Activated naive CD8-positive, alpha-beta T cell treated with anti-CD3 and anti-CD28 coated beads, Interleukin-2, amount 50 U/mL, for 16 hours (primary cell): ENCODE results near the gene URAD.

Experiments
- DNase-seq: peaks from one replicate; pipeline ENCODE4 v3.0.0-alpha.2; 2020; ENCODE audit warnings: low read depth, low spot score

URAD gene

DNA sequence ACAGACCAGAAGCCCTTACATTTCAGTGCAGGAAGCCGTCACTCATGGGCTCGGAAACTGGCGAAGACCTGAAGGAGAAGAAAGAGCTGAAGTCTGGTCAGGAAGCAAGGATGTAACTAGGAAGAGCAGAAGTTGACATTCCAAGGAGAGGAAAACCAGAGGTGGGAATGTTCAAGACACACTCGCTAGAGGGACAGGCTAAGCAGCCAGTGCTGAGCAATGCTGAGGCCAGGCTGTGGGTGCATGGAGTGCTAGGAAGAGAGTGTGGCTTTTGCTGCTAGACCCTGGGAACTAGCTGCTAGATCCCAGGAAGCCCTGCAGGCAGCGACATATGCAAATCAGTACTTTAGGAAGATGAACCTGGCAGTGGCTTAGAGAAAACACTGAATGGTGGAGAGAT is 12.1 kb upstream of the URAD start:
- no peak for DNase-seq

DNA sequence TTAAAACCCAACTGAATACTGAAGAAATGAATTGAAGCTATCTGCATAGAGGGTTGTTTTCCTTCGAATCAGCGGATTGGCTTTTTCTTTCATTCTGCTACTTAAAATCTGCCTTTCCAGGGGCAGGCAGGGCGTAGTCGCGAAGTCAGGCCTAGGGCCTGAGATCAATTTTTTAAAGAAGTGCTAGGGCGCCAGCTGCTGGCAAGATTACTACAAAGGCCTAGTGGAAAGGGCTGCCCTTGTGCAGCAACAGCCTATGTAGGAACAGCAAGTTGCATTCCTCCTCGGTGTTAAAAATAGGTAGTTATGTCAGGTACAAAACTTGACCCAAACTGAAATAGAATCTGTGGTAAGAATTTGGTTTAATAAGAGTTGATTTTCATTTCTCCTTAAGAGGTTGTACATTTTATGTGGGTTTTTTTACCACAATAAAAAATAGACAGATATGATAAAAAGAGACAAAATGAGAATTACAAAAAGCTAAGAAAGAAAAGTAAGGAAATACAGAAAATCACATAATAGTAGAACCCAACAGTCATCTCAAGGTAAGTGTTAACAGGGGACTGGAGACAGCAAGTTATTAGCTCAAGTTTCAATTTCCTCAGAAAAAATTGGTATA is 9.5 kb upstream of the URAD start:
- no peak for DNase-seq

DNA sequence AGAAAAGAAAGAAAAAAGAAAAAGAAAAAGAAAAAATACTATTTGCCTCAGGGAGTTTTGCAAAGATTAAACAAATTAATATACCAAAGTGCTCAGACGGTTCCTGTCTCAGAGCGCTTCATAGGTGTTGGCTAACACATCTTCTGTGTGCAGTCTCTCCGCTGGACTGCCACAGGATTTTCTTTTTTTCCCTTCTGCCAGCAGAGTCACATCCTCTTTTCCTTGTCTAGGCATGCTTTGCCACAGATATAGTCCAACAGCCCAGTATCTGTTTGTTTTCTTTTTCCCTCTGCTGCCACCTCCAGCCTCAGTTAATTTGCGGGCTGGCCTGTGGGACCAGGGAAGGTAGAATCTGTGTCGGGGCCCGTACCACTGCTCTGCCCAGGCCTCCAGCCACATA is 3.4 kb upstream of the URAD start:
- no peak for DNase-seq

DNA sequence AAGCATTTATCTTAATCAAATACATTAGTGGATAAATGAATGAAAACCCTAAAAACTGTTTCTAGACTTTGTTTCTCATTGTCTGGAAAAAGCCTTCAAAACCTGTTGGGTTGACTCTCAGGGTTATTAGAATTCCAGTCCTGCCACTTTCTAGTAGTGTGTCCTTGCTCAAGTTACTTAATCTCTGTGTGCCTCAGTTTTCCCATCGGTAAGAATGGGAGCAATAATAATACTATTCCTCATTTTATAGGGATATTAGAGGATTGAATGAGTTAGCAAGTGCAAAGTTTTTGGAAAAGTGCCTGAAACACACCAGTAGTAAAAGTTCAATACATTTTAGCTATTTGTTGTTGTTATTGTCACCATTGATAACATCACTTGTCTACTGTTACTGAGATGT is 2.9 kb downstream of the URAD start:
- no peak for DNase-seq

DNA sequence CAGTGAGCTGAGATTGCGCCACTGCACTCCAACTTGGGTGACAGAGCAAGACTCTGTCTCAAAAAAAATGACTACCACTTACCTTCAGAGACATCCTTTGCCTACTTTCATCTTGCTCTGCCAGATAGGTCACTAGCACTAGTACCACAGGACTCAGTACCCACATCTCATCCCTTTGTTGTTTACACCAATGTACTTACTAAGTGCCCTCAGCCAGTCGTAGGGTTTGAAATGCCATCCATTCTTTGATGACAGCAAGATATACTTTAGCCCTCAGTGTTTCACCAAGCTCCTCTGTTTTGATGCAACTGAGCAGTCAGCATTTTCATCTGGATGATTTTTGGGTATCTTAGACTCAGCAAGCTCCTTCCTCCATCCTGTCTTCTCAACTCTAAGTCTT is 6.1 kb downstream of the URAD start:
- DNase-seq, result no peak

DNA sequence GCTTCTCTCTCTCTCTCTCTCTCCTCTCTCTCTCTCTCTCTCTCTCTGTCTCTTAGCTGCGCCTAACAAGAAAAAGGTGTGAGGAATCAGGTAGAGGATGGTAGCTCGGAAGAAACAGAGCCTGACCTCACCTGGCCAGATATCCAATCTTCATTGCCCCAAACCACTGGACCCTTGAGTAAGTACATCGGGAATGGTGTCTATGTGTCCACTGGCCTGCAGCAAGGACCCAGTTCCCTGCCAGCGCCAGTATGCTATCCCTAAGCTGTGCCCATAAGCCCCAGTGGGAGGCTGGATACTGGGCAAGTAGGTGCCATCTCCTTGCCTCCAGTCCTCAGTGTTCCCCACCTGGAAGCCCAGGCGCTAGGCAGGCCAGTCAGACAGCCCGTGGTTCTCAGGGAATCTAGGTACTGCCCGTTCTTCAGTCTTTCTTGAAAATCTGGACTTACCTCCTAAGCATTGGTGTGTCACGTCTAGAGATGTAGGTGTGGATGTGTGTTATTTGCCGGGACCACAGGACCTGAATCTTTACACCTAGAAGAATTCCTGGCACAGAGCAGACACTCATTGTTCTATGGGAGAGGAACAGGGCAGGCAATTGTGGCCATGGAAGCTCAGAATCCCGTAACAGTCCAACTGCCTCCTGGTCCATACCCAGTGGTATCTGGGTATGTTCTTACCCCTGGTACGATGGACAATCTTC is 7.3 kb downstream of the URAD start:
- DNase-seq, result no peak

DNA sequence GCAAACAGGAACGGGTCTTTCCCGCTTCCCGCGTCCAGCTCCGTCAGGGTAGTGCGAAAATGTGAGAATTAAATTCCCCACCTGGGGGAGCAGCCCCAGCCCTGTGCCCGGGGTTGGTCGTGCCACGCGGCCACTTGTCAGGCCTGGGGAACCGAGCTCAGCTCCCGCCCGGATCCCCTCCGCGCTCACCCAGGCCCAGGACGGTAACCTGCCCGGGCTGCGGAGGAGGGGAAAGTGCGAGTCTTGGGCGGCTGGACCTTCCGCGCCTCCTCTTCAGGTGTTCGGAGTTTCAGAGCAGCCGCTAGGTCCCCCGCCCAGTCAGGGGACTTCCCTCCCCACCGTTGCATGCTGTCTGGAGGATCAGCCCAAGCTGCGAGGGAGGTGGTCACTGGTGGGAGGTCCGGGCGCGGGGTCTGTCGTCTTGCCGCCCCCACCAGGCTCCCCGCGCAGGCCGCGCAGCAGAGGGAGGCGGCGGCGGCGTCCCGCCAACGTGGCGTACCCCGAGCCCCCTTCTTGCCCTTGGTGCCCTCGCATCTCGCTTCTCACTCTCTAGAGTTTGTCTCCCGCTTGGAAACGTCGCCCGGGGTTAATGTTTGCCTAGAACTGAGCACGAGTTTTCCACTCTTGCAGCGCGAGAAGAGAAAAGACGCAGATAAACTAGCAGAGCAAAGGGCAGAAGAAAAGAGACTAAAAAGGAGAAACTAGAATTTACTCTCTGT is 8.1 kb downstream of the URAD start:
- no peak for DNase-seq

DNA sequence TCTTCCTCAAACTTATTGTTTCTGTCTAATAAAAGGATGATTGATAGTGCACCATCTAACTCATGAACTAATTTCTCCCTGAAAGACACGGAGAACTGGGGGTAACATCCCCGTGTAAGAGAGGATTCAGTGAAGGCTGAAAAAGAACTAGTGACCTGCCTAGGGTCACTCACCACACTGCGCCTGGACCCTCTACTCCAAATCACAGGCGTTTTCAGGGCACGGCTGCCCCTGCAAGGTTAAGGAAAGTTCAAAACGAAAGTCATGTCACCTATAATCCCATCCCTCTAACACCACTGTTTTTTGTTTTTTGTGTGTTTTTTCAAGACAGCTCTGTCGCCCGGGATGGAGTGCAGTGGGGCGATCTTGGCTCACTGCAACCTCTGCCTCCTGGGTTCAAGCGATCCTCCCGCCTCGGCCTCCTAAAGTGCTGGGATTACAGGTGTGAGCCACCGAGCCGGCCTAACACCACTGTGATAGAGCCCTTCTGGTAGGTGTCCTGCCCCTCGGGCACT is 8.7 kb downstream of the URAD start:
- DNase-seq, result no peak

DNA sequence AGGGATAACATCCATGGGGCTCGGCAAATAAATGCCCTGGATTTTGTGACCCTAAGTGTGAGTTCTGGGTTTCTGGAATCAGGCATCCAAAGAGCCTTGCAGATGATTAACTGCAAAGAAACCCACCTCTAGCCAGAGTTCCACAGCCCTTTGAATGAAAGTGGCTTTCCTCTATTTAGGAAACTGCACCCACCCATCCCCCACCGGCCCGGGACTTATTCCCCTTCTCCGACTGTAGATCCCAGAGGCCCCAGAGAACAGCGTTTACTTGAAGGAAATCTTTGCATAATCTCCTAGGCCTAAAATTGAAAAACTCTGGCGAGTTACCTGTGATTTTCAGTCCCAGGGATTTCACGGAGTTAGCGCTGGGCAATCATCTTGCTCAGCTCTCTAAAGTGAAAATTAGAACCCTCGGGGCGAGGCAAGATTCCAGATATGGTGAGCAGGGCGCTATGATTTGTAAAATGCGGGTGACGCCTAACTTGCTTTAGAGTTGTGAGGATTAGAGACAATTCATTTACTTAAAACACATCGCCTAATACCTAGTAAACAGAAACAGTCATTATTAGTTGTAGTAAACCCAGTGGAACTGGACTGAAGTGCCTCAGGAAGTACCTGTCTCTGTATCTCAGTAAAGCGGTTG is 9.4 kb downstream of the URAD start:
- DNase-seq, result no peak

DNA sequence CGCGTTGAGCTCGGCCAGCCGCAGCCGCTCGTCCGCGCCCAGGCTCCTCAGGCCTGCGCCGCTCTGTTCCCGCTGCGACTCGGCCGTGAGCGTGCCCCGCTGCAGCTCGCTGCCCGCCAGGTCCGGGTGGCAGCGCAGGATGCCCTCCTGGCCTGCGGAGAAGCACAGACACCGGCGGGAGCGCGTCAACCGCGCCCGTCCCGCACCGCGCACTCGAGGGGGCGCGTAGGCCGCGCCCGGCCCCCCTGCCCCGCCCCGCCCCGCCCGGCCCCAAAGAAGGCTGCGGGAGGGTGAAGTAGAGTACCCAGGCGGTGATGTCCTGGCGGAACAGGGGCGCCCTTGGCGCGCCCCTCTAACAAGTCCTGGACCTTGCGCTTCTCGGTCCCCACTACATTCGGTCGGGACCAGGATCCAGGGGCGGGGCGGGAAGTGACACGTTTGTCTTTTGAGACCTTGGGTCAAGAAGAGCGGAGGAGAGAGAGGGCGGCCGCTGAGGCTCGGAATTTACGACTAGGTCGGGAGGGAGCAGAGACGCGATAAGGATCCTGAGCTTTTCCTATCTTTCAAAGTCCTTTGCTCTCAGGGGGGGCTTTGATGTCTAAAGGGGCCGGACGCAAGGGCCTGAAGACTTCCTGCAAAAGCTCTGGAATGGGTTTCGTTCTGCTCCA is 10.1 kb downstream of the URAD start:
- DNase-seq, result no peak

DNA sequence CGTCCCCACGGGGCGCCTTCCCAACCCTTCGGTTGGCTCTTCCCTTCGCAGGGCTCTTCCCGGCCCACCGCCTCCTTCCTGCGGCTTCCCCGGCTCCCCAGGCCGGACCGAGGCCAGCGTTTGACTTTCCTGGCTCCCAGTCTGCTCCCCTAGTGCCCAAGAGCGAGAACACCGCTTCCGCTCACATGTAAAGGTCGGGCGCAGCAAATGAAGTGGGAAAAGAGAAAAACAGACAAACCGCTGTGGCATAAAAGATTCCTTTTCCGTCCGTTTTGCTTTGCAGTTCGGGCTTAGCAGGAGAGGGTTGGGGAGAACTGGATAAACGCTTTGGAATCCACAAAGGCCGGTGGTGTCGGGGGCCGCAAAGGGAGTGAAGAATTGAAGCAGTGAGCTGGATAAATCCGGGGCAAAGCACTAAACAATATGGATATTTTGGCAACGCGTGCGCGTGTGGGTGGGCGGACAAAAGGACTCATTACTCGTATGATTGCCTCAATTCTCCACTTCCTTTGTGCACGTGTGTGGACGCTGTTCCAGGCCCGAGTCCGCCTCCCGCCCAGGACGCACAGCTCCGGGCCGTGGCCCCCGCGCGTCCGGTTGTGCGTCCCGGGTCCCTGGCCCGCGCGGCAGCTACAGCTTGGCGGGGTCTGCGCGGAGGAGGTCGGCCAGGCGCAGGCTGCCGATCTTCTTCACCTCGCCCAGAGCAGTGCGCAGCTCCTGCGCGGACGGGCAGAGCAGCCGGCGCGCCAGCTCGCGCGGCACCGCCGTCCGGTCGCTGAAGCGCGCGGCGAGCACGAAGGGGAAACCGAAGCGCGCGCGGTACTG is 10.8 kb downstream of the URAD start:
- no peak for DNase-seq

DNA sequence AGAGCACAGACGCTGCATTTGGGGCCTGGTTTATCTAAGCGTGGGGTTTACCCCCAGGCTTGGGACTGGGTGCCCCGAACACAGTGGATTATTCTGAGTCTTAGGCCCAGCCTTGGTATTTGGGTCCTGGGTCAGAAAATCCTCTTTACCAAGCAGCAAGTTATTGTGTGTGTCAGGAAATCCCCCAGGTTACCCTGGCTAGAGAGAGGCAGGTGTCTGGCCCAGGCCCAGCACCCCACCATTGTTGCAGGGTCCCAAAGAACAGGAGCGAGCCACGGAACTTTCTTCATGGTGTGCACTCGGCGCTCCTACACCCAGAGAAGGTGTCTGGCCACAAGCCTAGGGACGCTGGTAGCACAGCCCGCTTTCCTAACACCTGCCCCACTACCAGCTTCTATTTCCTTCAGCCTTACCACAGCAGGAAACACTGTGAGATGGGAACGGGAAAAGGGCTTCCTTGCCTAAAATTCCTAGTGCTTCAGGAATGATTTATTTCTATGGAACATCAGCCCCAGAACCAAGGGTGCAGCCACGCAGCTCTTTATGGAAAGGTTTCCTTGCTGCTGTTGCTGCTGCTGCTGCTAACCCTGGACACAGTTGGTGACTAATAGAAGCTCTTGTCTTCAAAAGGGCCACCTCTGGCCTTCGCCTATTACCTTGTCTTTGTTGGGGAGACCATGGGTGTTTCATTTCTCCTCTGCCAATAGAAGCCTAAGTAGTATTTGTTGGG is 12.0 kb downstream of the URAD start:
- DNase-seq, result no peak

DNA sequence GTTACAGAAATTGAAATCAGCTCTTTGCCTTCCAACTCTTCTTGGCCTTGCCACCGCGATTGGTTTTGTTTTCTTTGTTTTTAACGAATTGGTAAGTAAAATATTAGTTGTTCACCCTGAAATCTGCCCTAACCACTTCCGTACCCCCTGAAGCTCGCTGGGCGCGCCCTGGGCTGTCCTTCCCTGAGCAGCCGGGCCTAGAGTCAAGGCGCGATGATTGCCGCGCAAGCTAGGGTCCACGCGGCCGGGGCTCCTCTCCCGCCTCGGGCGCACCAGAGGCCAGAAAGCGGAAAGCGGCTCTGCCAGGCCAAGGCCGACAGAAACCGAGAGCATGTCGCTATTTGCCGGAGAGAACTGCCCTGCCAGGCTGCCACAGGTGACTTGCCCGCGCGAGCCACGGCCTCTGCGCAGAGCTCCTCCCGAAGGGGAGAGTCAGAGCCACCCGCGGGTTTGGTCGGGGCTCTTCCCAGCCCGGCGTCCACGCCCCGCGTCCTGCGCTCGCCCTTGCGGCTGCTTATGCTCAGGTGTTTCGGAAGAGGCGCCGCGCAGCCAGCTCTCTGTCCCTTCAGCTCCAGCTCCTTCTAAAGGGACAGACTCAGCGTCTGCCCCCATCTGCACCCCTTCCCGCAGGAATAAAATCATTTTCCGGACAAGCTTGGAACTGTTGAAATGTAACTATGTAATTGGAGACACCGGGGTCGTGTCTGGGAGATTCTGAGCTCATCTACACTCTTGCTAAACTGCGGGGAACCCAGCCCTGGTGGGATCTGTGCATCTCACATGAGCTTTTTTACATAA is 12.7 kb downstream of the URAD start:
- no peak for DNase-seq

DNA sequence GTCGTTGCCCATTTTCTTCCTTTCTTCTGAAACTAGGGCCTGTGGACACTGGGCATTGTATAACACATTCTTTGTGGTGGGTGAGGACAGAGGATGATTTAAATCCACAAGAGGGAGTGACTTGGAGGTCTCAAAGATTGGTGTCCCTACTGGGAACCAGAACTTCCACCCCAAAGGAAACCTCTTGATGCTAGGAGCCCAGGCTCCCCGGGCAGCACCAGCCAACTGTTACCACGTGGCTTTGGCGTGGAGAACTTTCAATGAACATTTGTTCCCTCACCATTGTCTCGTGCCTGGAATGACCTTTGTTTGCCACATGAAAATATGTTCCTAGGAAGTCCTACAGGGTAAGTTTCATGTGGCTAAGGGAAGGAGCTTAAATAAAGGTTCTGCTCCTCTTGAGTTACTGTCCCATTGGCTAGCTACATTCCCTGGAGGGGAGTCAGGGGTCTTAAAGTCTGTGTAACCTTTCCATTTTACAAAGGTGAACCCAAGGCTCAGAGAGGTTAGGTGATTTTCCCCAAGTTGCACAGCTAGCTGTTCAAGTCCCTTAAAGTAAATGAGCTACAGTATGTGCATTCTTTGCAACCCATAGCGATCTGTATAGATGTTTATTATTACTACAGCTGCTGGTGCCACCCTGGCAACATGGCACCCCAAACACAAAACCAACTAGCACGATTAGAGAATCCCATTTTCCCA is 14.4 kb downstream of the URAD start:
- DNase-seq, result no peak

DNA sequence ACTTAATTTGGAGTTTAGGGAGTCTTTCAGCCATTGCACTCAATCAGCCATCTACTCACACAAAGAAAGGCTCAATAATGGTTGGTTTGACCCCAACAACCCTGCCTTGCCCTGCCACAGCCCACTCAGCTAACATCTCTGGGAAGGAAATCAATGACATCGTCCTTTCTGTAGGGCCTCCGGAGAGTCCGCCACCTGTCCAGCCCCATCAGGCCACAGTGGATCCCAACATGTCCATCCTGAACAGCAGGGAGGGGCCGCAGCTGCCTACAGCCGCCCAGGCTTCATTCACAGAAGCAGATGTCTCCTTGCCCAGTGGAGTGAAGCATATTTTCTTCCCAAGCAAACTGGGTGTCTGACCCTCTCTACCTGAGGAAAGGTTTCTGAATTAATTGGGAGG is 15.2 kb downstream of the URAD start:
- DNase-seq, result no peak

DNA sequence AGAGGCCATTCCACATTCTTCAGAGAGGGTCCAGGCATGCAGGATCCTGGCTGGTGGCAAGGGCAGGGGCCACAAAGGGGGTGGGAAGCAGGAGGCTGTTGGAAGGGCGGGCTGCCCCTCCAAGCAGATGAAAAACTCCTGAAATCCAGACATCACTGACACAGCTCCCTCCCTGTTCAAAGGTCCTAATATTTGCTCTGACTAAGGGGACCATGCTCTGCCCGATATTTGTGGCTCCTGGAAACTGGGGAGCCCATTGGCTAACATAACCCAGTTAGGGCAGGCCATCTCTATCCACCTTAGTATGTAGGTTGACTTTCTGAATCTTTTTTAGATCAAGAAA is 16.0 kb downstream of the URAD start:
- no peak for DNase-seq

DNA sequence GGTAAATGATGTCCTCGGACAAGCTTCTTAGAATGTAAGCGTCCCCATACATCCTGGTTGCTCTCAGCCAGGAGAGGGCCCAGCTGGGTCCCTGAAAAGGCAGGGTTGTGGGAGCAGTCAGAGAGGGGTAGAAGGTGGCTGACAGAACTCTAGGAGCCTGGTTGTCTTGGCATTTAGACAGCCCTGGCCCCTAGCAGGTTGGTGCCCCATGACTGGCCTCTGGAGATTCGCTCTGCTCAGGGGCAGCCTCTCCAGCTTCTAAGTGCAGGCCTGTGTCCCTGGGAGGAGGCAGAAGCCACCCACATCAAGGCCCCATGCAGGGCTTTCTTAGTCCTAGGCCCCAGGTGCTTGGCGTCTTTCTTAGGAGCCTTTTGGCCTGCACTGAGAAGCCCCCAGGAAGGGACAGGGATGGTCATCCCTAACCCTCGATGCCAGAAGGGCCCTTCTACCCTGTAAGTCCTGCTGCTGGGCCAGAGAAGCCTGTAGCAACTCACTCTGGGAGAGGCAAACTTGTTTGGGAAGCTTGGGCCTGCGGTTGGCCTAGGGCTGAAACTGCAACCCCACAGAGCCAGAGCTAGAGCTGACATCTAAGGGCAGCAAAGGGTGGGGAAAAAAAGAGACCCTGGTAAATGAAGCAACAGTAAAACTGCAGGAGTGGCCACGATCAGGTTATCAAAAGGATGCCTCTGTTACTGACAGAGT is 16.6 kb downstream of the URAD start:
- DNase-seq, result no peak

DNA sequence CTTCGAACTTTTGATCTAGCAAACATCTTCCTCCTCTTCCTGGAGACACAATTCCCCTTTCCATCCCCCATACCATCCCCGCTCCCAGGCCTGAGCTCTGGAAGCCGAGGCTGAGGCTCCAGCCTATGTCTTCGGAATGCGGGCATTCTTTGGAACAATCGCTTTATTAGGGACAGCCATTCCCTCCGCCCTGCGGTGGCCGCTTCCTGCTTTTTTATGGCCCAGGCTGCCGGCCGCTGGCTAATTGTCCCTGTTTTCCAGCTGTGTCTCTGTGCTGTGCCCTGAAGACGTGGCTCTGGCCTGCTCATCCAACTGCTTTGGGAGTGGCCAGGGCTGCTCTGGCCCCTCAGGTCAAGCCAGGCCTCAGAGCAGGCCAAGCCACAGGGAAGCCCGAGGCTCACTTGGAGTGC is 17.3 kb downstream of the URAD start:
- DNase-seq, result no peak
